Globus pallidus (tissue), 1 donor: ENCODE measurements around the gene SRP68.
"Not testable (repeated sequence)": the region's sequence is repeated elsewhere in the genome, so short reads cannot be mapped to it uniquely, and the experiment has no call there.

Experiments used
- DNase-seq: peaks from one replicate; pipeline ENCODE4 v3.0.0-alpha.2; 2015; ENCODE audit warnings: low spot score

Gene SRP68

DNA sequence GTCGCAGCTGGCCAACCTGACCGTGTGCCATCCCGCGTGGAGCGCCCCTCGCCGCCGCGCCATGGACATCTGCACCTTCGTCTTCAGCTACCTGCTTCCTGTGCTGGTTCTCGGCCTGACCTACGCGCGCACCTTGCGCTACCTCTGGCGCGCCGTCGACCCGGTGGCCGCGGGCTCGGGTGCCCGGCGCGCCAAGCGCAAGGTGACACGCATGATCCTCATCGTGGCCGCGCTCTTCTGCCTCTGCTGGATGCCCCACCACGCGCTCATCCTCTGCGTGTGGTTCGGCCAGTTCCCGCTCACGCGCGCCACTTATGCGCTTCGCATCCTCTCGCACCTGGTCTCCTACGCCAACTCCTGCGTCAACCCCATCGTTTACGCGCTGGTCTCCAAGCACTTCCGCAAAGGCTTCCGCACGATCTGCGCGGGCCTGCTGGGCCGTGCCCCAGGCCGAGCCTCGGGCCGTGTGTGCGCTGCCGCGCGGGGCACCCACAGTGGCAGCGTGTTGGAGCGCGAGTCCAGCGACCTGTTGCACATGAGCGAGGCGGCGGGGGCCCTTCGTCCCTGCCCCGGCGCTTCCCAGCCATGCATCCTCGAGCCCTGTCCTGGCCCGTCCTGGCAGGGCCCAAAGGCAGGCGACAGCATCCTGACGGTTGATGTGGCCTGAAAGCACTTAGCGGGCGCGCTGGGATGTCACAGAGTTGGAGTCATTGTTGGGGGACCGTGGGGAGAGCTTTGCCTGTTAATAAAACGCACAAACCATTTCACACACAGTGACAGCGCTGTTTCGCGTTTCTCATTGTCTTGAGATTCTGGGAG, 4.7 kb upstream of the SRP68 start:
- no peak for DNase-seq

DNA sequence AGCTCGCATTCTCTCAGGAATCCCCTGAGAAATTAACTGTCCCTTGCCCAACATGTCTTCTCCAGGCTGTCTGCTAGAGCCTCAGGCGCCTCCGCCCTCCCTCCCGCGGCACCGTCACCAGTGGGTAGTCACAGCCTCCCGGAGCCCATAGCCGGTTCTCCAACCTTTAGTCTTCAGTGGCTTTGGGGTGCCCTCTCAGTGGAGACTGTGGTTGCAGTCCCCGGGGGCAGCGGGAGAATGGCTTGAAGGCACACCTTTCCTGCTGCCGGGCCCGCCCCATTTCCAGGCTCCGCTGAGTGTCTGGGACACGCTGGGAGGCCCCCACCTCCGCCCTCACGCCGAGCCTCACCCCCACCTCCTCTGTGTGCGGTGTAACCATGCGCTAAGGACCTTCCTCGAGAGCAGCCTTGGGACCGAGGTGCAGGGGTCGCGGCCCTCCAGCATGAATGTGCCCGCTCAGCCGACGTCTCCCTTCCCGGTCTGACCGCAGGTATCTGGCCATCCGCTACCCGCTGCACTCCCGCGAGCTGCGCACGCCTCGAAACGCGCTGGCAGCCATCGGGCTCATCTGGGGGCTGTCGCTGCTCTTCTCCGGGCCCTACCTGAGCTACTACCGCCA, 3.9 kb upstream of the SRP68 start:
- DNase-seq: no peak

GRCh38 chr17:76075364-76076145, 3.2 kb upstream of the SRP68 start:
- DNase-seq: no peak

- DNase-seq: no peak
Observed at GRCh38 chr17:76074390-76075363, 2.4 kb upstream of the SRP68 start, which contains the start of gene GALR2. Gene GALR2 (plus strand): TSS chr17:76074781. CDS start chr17:76074884, 103 bp downstream.

- DNase-seq: no peak
Observed at GRCh38 chr17:76071531-76072147, 678 bp downstream of the SRP68 start.

DNA sequence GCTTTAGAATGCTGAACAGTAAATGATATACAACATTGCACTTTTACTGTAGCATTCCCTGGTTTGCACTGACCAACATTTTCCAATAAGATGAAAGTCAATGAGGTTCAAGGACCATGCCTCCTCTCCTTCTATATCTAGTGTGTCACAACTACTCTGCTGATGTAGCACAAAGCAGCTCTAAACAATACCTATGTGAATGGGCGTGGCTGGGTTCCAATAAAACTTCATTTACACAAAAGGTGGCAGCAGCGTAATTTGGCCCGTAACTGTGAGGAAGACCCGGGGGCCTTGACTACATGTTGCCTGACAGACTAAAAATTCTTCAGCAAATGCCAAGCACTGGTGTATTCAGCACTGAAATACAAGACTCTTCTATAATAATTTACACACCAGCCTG, 6.5 kb downstream of the SRP68 start:
- no peak for DNase-seq

DNA sequence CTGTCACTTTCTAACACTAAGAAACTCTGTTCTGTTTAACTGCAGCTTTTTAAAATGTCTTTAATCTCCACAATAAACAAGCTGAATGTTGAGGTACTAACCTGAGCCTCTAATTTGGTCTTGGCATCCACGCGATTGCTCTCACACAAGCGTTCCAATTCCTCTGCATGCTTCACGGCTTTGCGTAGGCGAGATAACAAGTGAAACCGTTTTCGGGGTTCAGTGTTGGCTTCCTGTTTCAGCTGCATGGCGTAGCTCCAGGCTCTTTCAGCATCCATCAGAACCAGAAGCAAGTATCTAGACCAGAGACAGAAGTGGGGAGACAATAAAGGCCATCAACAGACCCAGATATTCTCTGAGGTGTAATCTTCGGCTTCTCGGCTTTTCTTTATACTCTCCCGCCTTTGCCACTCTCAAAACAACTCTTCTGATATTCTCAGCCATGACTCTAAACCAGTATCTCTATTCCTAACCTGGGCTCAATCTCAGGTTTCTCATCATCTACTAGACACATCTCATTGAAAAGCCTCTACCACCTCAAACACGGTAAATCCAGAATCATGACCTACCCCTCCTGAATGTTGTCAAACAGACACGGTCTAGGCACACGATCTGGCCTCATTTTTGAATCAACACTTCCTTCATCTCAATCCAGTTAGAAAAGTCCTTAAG, 8.3 kb downstream of the SRP68 start:
- no peak for DNase-seq

GRCh38 chr17:76058264-76058663, 14.1 kb downstream of the SRP68 start:
- not testable (repeated sequence) for DNase-seq

DNA sequence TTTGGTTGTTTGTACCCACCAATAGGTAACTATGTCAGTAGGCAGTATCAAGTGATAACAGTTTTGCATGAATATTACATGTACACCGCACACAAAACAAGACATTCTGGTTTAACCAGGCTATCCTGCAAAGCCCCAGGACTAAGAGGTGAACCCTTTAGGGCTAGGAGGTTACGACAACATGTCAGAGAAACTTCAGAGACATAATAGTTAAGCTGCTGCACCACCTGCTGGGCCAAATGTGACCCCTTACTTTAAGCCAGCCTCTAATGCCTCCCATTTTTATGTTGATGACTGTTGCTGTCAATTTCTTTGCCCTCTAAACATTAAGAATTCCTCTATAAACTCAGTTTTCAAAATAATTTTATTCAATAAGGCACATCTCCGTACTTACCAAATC, 15.4 kb downstream of the SRP68 start:
- no peak for DNase-seq

DNA sequence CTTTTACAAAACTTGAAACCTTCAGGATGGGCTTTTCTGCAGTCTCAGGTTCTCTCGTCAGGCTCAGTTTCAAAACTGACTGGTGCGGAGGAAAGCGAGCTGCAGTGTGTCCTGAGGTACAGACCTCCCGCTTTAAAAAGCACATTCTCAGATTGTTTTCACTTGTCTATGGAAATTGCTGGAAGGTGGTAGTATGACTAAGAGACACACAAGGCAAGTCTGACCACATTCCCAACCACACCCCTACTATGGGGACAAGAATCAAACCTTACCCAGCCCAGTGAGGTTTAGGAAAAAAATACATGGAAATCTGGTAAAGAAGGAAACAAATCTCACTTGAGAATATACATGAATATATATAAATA, 18.2 kb downstream of the SRP68 start:
- DNase-seq: no peak

GRCh38 chr17:76053246-76054111, 18.8 kb downstream of the SRP68 start:
- no peak for DNase-seq

GRCh38 chr17:76051561-76051960, 20.8 kb downstream of the SRP68 start:
- no peak for DNase-seq

DNA sequence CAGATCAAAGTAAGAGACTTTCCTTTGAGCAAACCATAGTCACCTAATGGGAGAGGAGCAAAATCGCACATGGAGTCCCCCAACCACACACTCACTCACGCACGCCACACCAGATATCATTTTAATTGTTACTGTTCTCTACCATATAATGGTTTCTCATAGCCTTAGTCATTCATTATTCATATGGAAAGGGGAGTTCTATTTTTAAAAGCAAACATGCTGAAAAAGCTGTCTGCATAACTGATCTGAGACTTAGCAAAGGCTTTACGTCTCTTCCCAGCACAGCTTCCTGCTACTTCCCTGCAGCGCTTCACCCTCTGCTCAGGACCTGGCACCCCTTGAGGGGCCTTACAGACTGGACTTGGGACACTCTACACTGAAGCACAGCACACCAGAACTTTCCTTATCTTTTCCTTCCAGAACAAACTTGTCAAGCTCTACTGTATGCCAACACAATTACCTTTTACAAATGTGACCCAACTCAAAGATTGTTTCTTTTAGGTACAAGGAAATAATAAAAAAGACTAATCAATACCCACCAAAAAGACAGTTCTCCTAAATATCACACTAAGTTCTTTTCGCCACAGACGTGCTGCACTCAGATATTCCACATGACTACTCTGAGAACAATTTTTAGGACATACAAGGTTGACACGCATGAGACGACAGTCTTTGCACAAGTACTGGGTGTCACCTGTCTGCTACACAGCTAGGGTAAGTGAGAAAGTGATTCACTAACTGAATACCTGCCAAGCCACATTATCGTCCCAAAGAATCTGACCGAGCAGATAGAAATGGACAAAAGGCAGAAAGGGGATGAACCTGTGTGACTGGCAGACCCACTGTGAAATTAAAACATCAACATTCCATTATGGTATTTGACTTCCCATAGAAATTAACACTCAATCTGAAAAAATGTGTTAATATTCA, 21.5 kb downstream of the SRP68 start:
- no peak for DNase-seq

- no peak for DNase-seq
Observed at GRCh38 chr17:76049836-76050537, 22.3 kb downstream of the SRP68 start.

DNA sequence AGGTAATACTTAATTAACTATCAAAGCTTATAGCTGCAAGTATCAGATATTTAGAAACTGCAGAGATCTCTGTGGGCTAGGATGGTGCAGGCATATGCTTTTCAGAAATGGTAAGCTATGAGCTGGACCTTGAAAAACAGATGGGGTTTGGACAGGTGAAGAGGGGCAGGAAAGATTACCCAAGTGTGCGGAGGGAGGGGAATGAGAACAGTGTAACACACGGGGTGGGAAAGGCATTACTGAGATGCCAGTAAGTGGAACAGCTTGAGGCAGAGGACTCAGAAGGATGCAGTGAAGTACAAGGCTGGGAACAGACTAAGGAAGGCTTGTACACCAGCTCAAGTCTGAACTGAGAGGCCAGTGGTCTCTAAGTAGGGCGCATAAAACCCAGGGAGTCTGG, 23.1 kb downstream of the SRP68 start:
- DNase-seq: no peak

- DNase-seq: no peak
Observed at GRCh38 chr17:76048711-76049110, 23.6 kb downstream of the SRP68 start.

- no peak for DNase-seq
Observed at GRCh38 chr17:76048025-76048605, 24.2 kb downstream of the SRP68 start.

DNA sequence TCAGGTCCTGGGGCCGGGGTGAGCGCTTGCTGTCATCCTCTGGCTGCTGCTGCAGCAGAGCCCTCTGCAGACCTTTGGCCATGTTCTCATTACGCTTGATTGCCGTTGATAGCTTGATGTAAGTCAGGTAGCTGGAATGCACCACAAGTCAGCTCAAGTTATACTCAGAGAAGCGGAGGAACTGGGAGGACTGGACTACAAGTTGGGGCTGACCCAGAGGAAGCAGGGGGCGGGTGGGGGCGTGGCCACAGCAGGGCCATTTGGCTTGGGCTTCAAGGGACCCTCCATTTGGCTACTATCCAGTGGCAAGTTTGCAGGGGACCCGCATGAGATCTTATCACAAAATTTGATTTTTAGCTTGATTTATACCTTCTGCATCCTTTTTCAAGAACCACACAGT, 26.3 kb downstream of the SRP68 start:
- no peak for DNase-seq
